HG02840 (cell line): ENCODE results near the gene FOXN3.
"Not testable (repeated sequence)": the region's sequence is repeated elsewhere in the genome, so short reads cannot be mapped to it uniquely, and the experiment has no call there.

Source experiments
- ATAC-seq: cut with Tn5 transposase; IDR thresholded peaks from one replicate; pipeline ENCODE4 v1.9.1; 2021; ENCODE audit warnings: mild to moderate bottlenecking, moderate library complexity, moderate number of reproducible peaks; ENCODE audit not compliant: unreplicated experiment, low FRiP score

Gene FOXN3

DNA sequence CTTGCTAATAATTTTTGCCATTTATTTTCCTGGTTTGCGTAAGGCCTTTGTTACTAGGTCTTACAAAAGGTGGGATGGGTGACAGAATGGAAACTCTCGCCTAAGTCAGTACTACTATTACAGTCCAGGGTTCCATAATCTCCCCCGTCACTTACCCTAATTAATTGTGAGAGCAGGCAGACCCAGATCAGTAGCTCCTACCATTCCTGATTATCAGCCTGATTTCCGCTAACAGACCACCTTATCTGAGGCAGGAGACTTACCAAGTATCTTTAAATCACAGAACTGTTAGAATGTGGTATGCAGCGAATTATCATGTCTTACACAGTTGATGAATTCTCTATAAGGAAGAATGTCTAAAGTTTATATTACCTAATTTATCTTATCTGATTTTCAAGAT, 234.7 kb downstream of the FOXN3 start:
- no peak for ATAC-seq

DNA sequence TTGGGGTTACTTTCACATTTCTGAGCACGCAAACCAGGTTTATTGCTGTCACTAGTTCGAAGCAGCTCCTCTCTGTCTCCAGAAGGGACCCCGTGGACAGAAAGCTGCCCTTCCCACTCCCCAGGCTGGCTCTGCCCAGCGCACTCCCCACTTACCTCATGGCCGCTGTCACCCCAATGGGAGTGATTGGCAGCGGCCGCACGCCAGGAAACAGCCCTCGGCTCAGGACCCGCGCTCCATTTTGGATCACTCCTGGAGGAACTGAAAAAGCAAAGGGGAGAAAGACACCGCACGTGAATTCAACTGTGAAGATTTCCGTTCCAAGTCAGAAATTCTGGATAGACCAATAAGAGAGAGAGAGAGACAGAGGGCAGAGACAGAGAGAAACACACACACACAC, 236.5 kb downstream of the FOXN3 start:
- no peak for ATAC-seq

DNA sequence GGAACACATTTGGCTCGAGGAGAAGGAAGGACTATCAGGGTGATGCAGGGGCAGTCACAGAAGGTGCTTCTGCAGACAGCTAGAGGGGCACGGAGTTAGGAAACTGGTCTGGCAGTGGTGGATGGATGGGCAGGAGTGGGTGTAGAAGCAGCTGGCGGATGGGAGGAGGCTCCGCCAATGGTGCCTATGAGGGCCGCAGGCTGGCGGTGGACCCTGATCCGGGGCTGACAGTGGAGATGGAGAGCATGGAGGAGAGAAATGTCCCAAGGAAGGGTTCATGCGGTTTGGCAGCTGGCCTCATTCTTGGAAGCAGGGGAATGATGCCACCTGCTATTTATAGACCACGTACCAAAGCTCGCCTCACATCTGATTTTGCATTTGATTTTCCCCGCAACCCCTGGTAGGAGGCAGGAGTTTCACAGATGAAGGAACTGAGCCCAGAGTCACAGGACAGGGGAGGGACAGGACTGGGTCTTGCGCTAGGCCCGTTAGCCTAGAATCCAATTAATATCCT, 237.1 kb downstream of the FOXN3 start:
- no peak for ATAC-seq

DNA sequence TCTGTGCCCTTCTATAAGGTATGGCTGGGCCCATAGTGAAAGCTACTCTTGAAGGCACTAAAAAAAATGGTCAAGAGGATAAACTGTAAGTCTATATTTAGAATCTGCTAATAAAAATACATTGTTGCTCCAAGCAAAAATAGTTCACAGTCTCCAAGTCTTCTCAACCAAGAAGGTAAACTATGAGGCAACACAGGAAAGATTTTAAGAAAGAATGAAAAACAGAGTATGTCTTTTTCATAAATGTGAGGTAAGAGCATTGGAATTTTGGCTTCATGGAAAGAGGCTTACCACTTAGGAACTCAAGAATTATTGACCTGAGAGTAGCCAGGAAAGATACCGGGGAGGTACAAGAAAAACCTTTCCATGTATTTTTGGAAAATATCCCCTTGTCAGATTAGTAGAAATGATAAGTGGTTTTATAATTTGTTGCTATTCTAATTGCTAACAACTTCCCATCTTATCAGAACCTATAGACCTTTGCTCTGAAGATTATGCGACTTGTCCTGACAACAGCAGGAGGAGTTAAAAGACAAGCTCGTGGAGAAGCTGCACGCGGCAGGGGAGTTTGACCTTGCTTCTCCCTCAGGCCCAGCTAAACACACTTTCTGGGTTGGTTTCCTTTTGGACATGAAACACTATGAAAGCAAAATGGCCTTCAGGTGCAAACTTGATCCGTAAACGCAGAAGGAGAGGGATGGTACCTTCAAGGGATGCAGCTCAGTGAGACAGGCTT, 238.1 kb downstream of the FOXN3 start:
- ATAC-seq: no peak

DNA sequence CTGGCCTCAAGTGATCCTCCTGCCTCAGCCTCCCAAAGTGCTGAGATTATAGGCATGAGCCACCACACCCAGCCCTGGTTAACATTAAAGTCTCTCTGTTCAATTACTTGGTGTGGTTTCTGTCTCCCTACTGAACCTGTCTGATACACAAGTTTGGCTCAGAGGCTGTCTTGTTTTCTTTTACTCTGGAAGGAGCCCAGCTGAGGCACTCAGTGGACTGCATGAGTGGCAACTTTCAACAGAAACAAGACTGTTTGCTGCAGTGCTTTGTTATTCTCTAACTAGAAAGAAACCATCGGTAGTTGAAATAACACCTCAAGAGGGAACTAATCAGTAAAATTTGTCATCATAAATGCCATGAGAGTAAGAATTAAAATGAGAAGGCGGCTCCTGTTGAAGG, 238.7 kb downstream of the FOXN3 start:
- no peak for ATAC-seq

DNA sequence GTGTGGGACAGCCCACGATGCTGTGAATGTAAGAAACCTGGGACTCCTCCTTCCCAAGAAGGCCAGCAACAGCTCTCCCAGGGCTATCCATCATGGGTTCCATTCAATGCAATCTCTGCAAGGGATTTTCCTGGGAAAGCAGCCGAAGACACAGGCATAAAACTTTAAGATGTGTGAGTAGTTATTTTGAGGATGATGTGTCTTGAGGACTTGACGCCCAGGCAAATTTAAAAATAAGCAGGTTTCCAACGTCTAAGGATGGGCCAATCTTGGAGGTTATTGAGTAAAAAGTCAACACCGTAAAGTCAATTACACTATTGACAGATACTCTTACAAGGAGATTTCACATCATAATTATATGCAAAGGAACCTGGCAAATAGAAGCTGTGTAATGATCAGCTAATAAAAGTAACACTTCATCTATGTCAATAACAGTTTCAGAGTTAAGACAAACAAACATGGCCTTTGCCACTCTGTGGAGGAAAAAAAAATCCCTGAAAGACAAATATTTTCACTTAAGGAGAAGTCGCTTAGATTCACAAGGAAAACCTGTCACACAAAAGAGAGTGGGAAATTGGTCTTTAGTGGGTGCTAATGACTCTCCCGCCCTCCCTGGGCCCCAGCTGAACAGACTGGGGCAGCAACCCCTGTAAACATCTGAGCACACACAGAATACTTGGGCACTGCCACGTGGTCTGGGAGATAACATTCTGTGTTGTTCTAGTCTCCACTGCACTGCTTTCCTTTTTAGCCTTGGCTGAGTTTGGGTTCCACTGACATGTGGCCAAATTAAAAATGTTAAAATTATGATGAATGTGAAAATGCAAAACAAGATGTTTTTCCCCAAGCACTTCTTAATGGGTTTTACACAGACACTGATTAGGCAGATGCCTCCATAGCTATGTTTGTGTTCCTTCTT, 240.9 kb downstream of the FOXN3 start:
- ATAC-seq: no peak

DNA sequence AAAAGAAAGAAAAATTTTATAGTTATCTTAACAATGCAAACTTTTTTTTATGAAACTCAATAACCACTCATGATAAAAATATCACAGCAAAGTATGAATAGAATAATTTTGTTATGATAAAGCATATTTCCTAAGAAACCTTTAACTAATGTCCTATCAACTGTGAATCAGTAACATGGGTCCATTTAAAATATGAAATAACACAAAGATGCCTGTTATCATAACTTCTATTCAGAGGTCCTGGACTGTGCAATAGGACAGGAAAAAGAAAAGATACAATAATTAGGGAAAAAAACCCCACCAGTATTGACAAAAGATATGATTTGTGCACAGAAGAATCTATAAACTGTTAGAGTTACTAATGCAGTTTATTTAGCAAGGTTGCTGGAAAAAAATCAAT, 245.4 kb downstream of the FOXN3 start:
- no peak for ATAC-seq

DNA sequence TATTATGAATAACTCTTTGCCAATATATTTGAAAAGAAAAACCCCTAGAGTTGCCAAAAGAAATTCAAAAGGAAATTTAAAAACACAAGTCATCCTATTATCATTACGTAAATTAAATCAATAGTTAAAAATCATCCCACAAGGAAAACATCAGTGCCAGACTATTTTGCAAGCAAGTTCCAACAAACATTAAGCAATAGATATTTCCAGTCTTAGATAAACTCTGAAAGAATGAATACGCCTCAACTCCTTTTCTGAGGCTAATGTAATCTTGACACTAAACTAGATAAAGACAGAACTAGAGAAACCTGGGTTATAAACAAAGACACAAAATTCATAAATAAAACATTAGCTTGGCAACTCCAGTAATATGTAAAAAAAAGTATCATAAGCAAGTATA, 245.9 kb downstream of the FOXN3 start:
- no peak for ATAC-seq

DNA sequence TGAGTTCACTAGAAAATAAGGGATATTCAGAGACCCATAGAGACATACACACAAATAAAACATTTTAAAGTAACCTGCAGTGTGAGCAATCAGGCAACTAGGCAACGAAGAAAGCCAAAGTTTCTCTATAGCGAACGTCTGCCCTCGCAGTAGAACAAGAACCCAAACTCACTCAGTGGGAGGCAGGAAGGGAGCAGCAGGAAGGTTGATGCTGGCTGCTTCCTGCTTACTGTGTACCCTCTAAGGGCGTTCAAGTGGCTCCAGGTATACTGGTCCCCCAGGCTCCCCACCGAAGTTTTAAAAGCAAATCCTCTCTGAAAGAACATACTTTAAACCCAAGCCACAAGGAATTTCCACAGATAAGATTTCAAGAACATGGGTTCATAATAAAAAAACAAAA, 249.3 kb downstream of the FOXN3 start:
- ATAC-seq: no peak

DNA sequence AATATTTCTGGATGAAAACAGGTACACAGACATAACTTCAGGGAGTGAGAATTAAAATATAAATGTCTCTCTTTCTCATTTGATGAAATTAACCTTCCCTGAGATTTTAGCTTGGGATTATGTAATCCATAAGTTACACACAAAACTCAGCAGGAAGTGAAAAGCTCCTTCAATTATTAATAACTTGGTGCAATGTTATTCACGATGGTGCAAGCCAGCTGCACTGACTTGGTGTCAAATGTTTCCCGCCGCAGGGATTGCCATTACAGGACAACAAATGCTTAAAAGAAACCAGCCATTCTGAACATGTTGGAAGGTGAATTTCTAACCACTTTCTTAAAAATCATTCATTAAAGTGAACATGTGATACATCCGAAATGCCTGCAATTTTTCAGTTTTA, 250.4 kb downstream of the FOXN3 start:
- ATAC-seq: no peak

DNA sequence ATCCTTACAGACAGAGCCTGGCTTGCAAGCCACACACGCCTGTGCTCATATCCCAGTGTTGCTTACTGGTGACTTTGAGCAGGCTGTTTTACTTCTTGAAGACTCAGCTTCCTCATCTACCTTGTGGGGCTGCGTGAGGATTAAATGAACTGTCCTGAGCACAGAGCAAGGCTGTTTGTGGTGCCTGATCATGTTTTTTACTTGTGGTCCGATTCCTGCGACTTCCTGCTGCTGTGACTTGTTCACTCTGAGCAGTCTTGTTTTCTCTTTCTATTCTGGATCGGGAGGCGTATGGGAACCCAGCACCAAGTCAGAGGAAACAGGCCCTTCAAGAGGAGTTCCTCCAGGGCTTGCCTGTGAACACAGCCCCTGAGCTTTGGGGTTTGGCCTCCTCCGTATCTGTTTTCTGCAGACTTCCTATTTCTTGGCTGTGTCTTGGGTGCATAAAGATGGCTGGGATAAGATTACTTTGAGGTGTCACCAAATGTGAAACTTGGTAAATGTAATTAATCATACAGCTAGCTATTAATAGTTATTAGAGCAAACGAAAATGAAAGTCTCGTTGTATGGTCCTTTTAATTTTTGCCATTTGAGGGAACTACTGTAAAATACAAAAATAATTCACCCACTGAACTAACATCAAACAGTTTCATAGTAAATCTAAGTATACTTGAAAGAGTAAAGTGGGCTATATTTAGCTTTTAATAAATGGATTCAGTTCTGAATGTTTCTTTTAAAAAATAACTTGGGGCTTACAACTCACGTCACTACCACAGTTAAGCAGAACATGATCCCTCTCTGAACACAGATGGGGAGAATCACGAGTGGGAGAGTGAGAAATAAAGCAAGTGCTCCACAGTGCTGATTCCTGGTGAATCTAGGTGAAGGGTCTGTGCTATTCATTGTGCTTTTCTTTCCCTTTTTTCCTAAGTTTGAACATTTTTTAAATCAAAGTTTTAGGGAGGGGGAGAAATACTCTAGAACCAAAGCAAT, 251.5 kb downstream of the FOXN3 start:
- ATAC-seq: peak; percentile 51

DNA sequence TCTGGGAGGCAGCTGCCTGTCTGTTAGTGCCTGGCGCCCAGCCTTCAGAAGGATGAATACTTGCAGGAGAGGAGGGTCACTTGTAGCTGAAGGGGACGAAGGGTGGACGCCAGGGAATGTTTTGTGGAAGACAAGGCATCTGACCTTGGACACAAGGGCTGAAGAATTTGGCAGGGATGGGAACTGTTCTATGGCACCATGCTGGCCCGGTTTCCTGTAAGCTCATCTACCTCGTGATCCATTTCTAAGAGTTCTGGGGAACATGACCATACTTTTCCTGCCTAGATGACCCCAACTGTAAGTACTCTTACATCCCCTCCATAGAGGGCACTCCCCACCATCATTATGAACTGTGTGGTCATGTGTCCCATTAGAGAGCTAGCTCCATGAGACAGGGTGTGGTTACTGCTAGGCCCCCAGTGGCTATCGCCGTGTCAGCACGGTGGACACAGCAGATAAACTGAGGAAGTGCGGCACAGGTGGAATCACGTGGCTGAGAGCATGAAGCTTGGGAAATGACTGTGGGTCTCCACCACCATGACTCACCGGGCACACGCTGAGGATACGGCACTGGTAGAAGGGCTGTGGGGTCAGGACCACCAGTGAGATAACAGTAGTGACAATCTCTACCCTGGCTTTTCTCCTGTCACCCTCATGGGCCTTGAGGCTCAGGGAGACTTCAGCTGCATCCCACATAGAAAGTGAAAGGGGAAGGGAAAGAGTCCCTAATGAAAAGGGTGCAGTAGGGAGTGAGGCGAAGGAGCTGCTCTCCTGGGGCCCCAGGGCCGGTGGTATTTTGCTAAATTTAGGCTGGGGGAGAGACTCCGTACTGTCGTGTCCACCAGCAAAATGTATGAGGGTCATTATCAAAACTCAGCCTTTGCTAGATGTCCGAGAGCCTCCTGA, 252.6 kb downstream of the FOXN3 start:
- peak; percentile 26 for ATAC-seq

DNA sequence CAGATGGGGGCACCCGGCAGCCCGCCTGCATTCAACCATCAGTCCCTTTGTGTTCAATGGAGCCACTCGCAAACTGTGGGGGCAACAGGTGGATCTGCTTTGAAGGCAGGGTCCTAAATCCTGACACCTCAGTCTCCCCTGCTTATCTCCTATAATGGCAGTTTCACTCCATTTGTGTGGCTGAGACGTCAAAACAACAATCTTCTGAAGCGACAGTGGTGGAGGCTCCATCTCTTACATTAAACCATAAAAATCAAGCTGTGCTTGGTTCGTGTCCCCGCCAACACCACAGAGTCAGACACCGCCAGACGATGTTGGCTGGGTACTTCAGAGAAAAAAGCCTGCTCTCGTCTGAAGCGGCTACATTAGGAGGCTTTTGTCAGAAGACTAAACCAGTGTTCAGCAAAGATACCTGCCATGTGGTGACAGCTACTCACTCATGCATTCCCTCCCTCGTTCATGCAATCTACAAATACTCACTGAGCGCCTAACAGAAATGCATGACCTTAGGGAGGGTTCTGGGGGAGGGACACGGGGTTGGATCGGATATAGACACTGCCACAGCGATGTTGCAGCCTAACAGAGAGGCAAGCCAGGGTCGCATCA, 253.9 kb downstream of the FOXN3 start:
- no peak for ATAC-seq

DNA sequence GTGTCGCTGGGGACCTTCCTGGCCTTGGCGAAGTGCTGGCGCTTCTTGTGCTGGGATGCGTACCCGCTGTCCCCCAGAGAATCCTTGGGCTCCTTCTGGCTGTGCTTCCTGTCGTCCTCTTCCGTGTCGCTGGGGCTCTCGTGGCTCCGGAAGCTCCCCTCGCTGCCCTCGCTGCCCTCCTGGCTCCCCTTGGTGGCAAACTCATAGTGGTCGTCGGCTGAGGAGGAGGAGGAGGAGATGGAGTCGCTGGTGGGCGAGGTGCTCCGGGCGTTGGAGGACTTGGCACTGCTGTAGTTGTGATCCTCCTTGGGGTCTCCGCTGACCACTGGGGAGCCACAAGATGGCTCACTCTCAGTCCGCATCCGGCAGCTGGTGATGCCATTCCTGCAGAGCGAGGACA, 254.4 kb downstream of the FOXN3 start:
- no peak for ATAC-seq

DNA sequence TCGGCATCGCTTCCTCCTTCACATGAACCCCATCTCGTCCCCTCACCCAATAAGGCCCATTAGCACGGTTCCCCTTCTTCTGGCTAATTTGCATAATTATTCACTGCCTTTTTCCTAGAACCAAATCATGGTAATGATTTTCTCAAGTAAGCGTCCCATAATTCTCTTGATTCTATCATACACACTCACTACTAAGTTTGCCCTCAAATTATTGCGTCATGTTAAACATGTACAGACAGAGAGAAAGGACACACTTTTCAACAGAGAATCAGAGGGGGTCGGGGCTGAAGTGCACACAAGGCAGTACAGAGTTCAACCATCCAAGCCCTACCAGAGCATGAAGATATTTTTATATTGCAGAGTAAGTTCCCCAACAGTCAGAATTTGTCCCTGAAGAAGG, 256.6 kb downstream of the FOXN3 start:
- no peak for ATAC-seq

DNA sequence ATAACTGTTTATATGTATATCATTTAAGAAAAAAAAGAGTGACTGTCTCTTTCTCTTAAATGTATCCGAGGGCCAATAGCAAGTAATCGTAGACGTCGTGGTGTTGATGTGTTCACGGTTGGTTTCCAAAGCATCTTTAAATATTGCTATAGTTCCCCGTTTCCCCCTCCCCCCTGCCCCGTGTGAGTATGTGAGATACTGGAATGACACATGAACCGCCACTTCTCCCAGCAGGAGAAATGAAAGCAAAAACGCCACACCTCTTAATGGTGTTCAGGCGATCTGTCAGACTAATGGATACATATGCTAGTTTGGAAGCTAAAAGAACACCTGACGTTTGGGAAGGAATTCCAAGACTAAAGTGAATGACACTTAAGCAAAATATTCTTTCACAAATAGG, 258.3 kb downstream of the FOXN3 start:
- no peak for ATAC-seq

DNA sequence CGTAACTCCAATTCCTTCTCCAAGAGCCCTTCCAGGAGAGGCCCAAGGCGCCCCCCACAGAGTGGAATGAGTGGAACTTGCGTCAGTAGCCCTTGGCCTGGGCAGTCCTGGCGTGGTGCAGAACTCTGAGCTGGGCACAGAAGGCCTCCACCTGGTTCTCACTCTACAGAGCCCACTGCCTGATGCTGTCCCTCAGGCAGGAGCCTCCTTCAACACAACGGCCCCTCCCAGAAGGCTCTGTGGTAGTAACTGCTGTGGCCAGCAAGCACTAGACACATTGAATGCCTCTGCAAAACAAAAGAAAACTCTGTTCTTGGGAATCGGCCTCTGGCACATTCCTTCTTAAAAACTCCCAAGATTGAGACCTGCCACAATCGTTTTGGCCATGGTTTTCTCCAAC, 258.9 kb downstream of the FOXN3 start:
- ATAC-seq: not testable (repeated sequence)

DNA sequence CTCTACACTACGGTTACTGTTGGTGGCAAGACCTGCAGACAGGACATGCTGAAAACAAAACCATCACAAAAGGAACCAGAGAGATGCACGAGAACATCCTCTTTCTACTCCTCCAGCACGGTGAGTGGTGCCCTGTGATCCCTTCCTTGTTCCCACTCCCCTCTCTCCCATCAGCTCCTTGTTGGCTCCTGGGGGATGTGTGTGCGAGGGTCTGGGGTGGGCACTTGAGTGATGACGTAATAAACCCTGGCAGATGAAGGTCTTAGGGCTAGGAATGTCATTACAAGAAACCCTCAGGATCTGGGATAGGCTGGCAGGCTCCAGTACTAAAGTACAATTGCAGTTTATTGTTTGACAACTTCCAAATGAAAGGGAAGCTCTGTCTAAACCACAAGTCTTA, 261.5 kb downstream of the FOXN3 start:
- ATAC-seq: no peak

DNA sequence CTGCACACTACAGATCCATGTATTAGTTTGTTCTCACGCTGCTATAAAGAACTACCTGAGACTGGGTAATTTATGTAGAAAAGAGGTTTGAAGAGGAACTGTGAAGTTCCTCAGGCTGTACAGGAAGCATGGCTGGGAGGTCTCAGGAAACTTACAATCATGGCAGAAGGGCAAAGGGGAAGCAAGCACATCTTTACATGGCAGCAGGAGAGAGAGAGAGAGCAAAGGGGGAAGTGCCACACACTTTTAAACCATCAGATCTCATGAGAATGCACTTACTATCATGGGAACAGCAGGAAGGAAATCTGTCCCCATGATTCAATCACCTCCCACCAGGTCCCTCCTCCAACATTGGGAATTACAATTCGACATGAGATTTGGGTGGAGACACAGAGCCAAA, 265.3 kb downstream of the FOXN3 start:
- ATAC-seq: not testable (repeated sequence)
